ENCODE data around the gene TPM1. TPM values are rescaled to one million over a fixed set of nuclear protein-coding genes. Genes with fewer than 3 reads are reported as not detected.
A peak's percentile ranks its signal among the peaks of the same experiment; 100 is the strongest.

Gene TPM1
- polyA plus RNA-seq, 1 of the 3 experiments (the other 2 are of a cell fraction): 1,371 TPM

- Histone ChIP-seq H4K20me1 (ENCODE audit: insufficient read depth) (peaks cover 92% of the 10 kb centered on the region), H3K79me2 (ENCODE audit: insufficient read depth) (peaks cover 39% of the 10 kb centered on the region; the same call in 1 of the 2 replicates), H3K9ac (peak overlapping the region; percentile 2; the same call in 1 of the 2 replicates), H3K9me2 (no peaks in the 10 kb centered on the region), H3K36me3 (replicated peaks in 1 of 2; ENCODE audit: control insufficient read depth in 1 of 2, insufficient read depth in 2 of 2, low read length in 1 of 2) (peaks cover 89 to 95% of the 10 kb centered on the region in 2 experiments), H2AFZ (ENCODE audit: low read depth) (no peak overlapping the region), H3K27ac (ENCODE audit: low read depth in 2 of 2, low read length in 1 of 2) (peak overlapping the region; percentile 56 to 91), H3K4me1 (ENCODE audit: control insufficient read depth in 1 of 2, insufficient read depth in 2 of 2, low read depth in 1 of 2, low read length in 1 of 2) (peaks cover 0 to 11% of the 10 kb centered on the region in 2 experiments; a peak in 3 of 4 replicates), H3F3A (replicated peaks; ENCODE audit: insufficient read depth) (peaks cover 100% of the 10 kb centered on the region), H3K27me3 (ENCODE audit: insufficient read depth) (no peaks in the 10 kb centered on the region), H3K9me3 (no peaks in the 10 kb centered on the region), H3K4me2 (no peak overlapping the region), H3K4me3 (ENCODE audit: low read depth in 2 of 2, low read length in 1 of 2) (no peak overlapping the region)
- no peak for DNase-seq
- 100% methylated on average over 1 of the region's 1 CpG for WGBS (ENCODE audit: low lambda C conversion rate)
- POLR2A ChIA-PET: no interaction called here
- CTCF ChIA-PET: interaction anchor here (1.1 to 1.7 kb wide), 3 partner anchors 15 to 276 kb away, joined by 3 to 6 read pairs (median 4); no protein-coding TSS in a partner anchor
- TF ChIP-seq JUND (IDR thresholded peaks at IDR 0.05) (peak; percentile 12; the same call in 1 of the 2 replicates), RAD21 (IDR thresholded peaks at IDR 0.05; ENCODE audit: low read length) (no peak), RXRA (IDR thresholded peaks at IDR 0.05; ENCODE audit: borderline replicate concordance, low read depth) (no peak), GATA2 (CRISPR knock-in tag; IDR thresholded peaks at IDR 0.05) (no peak), NRF1 (IDR thresholded peaks at IDR 0.05; ENCODE audit: low read depth, low read length) (no peak), REST (IDR thresholded peaks at IDR 0.05; ENCODE audit: low read depth, low read length) (no peak), EP300 (IDR thresholded peaks at IDR 0.05; ENCODE audit: borderline replicate concordance in 1 of 2, low read depth in 1 of 2, low read length in 1 of 2) (no peak), IRF3 (IDR thresholded peaks at IDR 0.05; ENCODE audit: low read depth, low read length) (no peak)
Observed at GRCh38 chr15:63067306-63067705, 24.8 kb downstream of the TPM1 start.

GRCh38 chr15:63067976-63068743, 25.6 kb downstream of the TPM1 start:
- peaks cover 100% of the 10 kb centered on the region for H3F3A ChIP-seq (replicated peaks; ENCODE audit: insufficient read depth)
- ChIA-PET CTCF (interaction anchor here (0.8 to 1.9 kb wide), 5 partner anchors 11 to 25 kb away, joined by 3 to 6 read pairs (median 5); no protein-coding TSS in a partner anchor), POLR2A (no interaction called here)
- H3K4me1 ChIP-seq (ENCODE audit: control insufficient read depth in 1 of 2, insufficient read depth in 2 of 2, low read depth in 1 of 2, low read length in 1 of 2): peaks cover 0 to 11% of the 10 kb centered on the region in 2 experiments; a peak in 3 of 4 replicates
- TF ChIP-seq POLR2AphosphoS5 (IDR thresholded peaks at IDR 0.05; ENCODE audit: low read depth, low read length) (peak; percentile 52), GABPA (IDR thresholded peaks at IDR 0.05; ENCODE audit: low read depth) (no peak)
- H3K4me3 ChIP-seq (ENCODE audit: low read depth in 2 of 2, low read length in 1 of 2): no peak overlapping the region
- H4K20me1 ChIP-seq (ENCODE audit: insufficient read depth): peaks cover 85% of the 10 kb centered on the region
- no peaks in the 10 kb centered on the region for H3K9me3 ChIP-seq
- no peak overlapping the region for H3K9ac ChIP-seq
- no peak for DNase-seq
- H3K79me2 ChIP-seq (ENCODE audit: insufficient read depth): peaks cover 30% of the 10 kb centered on the region; the same call in 1 of the 2 replicates
- no peaks in the 10 kb centered on the region for H3K27me3 ChIP-seq (ENCODE audit: insufficient read depth)
- 92% methylated on average over 12 of the region's 13 CpGs for WGBS (ENCODE audit: low lambda C conversion rate)
- peak overlapping the region; percentile 56 to 91 for H3K27ac ChIP-seq (ENCODE audit: low read depth in 2 of 2, low read length in 1 of 2)
- H3K4me2 ChIP-seq: no peak overlapping the region
- H2AFZ ChIP-seq (ENCODE audit: low read depth): no peak overlapping the region
- H3K36me3 ChIP-seq (replicated peaks in 1 of 2; ENCODE audit: control insufficient read depth in 1 of 2, insufficient read depth in 2 of 2, low read length in 1 of 2): peaks cover 80 to 89% of the 10 kb centered on the region in 2 experiments
- H3K9me2 ChIP-seq: no peaks in the 10 kb centered on the region
